ENCODE data around the gene PDE10A. TPM values are rescaled to one million over a fixed set of nuclear protein-coding genes. Genes with fewer than 3 reads are reported as not detected.

PDE10A gene
- total and polyA plus RNA-seq, 2 of the 13 experiments (the other 11 are each of a cell fraction or from before 2014, with no cell fraction given) = not detected

- TF ChIP-seq, protein P1, sequence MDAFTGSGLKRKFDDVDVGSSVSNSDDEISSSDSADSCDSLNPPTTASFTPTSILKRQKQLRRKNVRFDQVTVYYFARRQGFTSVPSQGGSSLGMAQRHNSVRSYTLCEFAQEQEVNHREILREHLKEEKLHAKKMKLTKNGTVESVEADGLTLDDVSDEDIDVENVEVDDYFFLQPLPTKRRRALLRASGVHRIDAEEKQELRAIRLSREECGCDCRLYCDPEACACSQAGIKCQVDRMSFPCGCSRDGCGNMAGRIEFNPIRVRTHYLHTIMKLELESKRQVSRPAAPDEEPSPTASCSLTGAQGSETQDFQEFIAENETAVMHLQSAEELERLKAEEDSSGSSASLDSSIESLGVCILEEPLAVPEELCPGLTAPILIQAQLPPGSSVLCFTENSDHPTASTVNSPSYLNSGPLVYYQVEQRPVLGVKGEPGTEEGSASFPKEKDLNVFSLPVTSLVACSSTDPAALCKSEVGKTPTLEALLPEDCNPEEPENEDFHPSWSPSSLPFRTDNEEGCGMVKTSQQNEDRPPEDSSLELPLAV (CRISPR knock-in tag; conservative IDR thresholded peaks at IDR 0.05; ENCODE audit: low read depth) = no peak
- TF ChIP-seq MTA3 (CRISPR knock-in tag; IDR thresholded peaks at IDR 0.05) (no peak), ZNF674 (CRISPR knock-in tag; IDR thresholded peaks at IDR 0.05; ENCODE audit: low read depth) (no peak), FOXA1 (IDR thresholded peaks at IDR 0.05) (no peak), FOXA1 (CRISPR knock-in tag; IDR thresholded peaks at IDR 0.05) (peak; percentile 71; the same call in 1 of the 2 replicates), SOX13 (IDR thresholded peaks at IDR 0.05) (no peak), SOX13 (CRISPR knock-in tag; conservative IDR thresholded peaks at IDR 0.05 in 1 of 2, IDR thresholded peaks at IDR 0.05 in 1 of 2) (peak in 1 of 2 experiments; percentile 63; a peak in 2 of 4 replicates), ZNF329 (CRISPR knock-in tag; IDR thresholded peaks at IDR 0.05; ENCODE audit: low read depth) (no peak), MAX (IDR thresholded peaks at IDR 0.05) (no peak), RBM39 (IDR thresholded peaks at IDR 0.05; ENCODE audit: low read depth, low read length, poor library complexity, severe bottlenecking) (no peak), ZNF747 (CRISPR knock-in tag; IDR thresholded peaks at IDR 0.05; ENCODE audit: borderline replicate concordance) (no peak), RBFOX2 (IDR thresholded peaks at IDR 0.05; ENCODE audit: low read depth, low read length) (no peak), U2AF2 (IDR thresholded peaks at IDR 0.05; ENCODE audit: low read depth, low read length) (no peak), MTF1 (CRISPR knock-in tag; IDR thresholded peaks at IDR 0.05) (no peak)
- TF ChIP-seq, protein P2, sequence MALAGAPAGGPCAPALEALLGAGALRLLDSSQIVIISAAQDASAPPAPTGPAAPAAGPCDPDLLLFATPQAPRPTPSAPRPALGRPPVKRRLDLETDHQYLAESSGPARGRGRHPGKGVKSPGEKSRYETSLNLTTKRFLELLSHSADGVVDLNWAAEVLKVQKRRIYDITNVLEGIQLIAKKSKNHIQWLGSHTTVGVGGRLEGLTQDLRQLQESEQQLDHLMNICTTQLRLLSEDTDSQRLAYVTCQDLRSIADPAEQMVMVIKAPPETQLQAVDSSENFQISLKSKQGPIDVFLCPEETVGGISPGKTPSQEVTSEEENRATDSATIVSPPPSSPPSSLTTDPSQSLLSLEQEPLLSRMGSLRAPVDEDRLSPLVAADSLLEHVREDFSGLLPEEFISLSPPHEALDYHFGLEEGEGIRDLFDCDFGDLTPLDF (CRISPR knock-in tag; IDR thresholded peaks at IDR 0.05) = no peak
- TF ChIP-seq, protein P3, sequence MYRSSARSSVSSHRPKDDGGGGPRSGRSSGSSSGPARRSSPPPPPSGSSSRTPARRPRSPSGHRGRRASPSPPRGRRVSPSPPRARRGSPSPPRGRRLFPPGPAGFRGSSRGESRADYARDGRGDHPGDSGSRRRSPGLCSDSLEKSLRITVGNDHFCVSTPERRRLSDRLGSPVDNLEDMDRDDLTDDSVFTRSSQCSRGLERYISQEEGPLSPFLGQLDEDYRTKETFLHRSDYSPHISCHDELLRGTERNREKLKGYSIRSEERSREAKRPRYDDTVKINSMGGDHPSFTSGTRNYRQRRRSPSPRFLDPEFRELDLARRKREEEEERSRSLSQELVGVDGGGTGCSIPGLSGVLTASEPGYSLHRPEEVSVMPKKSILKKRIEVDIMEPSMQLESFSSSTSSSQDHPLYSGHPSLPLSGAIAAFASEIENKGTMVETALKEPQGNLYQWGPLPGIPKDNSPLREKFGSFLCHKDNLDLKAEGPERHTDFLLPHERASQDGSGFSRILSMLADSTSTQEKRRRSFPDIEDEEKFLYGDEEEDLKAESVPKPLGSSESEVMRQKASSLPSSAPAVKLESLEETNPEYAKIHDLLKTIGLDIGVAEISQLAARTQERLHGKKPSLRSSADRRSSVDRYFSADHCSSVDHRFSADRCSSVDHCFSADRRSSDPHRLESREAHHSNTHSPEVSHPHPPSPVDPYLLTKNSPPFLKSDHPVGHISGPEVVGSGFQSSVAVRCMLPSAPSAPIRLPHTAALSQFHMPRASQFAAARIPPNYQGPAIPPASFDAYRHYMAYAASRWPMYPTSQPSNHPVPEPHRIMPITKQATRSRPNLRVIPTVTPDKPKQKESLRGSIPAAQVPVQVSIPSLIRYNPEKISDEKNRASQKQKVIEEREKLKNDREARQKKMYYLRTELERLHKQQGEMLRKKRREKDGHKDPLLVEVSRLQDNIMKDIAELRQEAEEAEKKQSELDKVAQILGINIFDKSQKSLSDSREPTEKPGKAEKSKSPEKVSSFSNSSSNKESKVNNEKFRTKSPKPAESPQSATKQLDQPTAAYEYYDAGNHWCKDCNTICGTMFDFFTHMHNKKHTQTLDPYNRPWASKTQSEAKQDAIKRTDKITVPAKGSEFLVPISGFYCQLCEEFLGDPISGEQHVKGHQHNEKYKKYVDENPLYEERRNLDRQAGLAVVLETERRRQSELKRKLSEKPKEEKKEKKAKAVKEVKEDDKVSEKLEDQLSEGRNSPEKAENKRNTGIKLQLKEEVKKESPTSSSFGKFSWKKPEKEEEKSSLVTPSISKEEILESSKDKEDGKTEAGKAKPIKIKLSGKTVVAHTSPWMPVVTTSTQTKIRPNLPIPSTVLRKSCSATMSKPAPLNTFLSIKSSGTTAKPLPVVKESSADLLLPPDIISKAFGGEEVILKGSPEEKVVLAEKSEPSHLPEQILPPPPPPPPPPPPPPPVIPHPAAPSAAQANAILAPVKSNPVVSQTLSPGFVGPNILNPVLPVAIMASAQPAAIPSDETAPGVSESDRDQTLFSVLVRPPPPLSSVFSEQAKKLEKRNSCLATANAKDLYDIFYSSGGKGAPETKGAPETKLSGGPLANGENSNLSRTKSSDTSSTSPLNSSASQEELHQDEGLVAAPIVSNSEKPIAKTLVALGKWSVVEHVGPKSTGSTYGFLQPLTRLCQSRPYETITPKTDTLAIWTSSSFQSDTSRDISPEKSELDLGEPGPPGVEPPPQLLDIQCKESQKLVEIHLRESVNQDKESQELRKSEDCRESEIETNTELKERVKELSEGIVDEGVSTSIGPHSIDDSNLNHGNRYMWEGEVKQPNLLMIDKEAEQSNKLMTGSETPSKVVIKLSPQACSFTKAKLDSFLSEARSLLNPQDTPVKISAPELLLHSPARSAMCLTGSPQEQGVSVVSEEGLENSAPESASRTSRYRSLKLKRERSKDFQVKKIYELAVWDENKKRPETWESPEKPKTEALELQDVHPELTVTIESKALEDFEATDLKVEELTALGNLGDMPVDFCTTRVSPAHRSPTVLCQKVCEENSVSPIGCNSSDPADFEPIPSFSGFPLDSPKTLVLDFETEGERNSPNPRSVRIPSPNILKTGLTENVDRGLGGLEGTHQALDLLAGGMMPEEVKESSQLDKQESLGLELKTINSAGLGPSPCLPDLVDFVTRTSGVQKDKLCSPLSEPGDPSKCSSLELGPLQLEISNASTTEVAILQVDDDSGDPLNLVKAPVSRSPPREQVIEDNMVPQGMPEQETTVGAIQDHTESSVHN (CRISPR knock-in tag; IDR thresholded peaks at IDR 0.05) = no peak
Observed at GRCh38 chr6:165556116-165556843, 106.8 kb downstream of the PDE10A start (continued).

All from HepG2 (cell line).